Ascending aorta (tissue), 2 donors: Measurements from ENCODE around the gene GRAMD4. TPM values are rescaled to one million over a fixed set of nuclear protein-coding genes. Genes with fewer than 3 reads are reported as not detected.

Experiments used
- DNase-seq, 2 donors: peaks; one replicate each; pipeline ENCODE4 v3.0.0-alpha.2; 2019; ENCODE audit warnings: low spot score in 2 of 2
- H3K27ac ChIP-seq, 2 donors: fragments of 200-600 bp; sonication (generic); one replicate each; pipeline ENCODE4 v1.5.1; 2016 to 2017; ENCODE audit warnings: mild to moderate bottlenecking in 1 of 2
- H3K27me3 ChIP-seq: fragments of 200-600 bp; sonication (generic); one replicate; pipeline ENCODE4 v1.5.1; 2017
- H3K36me3 ChIP-seq, 2 donors: fragments of 200-600 bp; sonication (generic); one replicate each; pipeline ENCODE4 v1.5.1; 2016
- H3K4me1 ChIP-seq, 2 donors: fragments of 200-600 bp; sonication (generic); one replicate each; pipeline ENCODE4 v1.5.1; 2016 to 2017; ENCODE audit warnings: mild to moderate bottlenecking in 1 of 2
- H3K4me3 ChIP-seq, 2 donors: fragments of 200-600 bp; sonication (generic); one replicate each; pipeline ENCODE4 v1.5.1; 2016 to 2017; ENCODE audit warnings: mild to moderate bottlenecking in 1 of 2
- H3K9me3 ChIP-seq, 2 donors: fragments of 200-600 bp; sonication (generic); one replicate each; pipeline ENCODE4 v1.5.1; 2016
- intact Hi-C: fragments of 100-400 bp; cut with DNase I; formaldehyde crosslinking; loops from one replicate; pipeline ENCODE4 v1.15.1; 2023
- total RNA-seq: library from RNA; depleted of rRNA; stranded (reverse); fragments of >200 nt; gene quantifications from one replicate; pipeline ENCODE4 v1.1.0, GENCODE V29; 2016
- TF ChIP-seq, protein P1 (sequence below), 3 experiments: fragments of 200-600 bp in 2 of 3; fragments of 450-650 bp in 1 of 3; sonication (generic) in 2 of 3; IDR thresholded peaks; one replicate each; pipeline ENCODE4 v1.5.1; 2016 to 2019; ENCODE audit warnings: antibody characterized with exemption in 3 of 3, mild to moderate bottlenecking in 1 of 3, moderate library complexity in 1 of 3

GRAMD4 gene
- total RNA-seq, 1 donor from 2014 or later, result 20.2 TPM

DNA sequence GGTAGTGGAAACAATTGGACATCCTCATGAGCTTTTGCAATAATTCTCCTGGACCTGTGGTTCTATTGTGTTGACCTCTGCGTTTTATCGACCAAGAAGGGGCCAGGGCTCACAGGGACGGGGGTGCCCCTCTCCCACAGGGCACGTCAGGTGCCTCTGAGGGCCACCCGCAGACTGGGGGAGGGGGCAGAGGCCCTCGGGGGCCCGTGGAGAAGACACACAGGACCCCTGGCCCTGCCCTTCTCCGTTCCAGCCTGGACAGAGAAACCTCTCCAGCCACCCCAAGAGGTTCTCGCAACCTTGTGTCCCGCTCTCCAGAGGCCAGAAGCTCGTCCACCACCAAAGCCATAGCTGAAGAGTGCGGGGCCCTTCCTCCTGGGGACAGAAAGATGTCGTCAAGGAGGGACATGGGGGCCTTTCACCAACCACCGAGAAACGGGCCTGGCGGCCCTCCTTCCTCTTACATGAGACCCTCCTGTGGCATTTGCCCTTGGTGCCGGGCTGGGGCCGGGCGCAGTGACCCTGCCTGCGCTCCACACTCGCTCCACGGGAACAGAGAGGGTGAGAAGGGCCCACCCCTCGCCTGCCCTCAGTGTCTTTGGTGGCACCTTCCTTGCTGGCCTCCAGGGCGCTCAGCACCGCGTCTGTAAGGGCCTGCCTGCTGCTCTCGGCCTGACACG is 57.3 kb downstream of the GRAMD4 start:
- no peak overlapping the region for H3K4me3 ChIP-seq
- intact Hi-C loops, result no loop called here
- H3K36me3 ChIP-seq, result peaks cover 2 to 9% of the 10 kb centered on the region in 2 donors
- no peaks in the 10 kb centered on the region for H3K9me3 ChIP-seq
- no peak for DNase-seq
- TF ChIP-seq, protein P1, sequence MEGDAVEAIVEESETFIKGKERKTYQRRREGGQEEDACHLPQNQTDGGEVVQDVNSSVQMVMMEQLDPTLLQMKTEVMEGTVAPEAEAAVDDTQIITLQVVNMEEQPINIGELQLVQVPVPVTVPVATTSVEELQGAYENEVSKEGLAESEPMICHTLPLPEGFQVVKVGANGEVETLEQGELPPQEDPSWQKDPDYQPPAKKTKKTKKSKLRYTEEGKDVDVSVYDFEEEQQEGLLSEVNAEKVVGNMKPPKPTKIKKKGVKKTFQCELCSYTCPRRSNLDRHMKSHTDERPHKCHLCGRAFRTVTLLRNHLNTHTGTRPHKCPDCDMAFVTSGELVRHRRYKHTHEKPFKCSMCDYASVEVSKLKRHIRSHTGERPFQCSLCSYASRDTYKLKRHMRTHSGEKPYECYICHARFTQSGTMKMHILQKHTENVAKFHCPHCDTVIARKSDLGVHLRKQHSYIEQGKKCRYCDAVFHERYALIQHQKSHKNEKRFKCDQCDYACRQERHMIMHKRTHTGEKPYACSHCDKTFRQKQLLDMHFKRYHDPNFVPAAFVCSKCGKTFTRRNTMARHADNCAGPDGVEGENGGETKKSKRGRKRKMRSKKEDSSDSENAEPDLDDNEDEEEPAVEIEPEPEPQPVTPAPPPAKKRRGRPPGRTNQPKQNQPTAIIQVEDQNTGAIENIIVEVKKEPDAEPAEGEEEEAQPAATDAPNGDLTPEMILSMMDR (IDR thresholded peaks at IDR 0.05), result no peak
- H3K27me3 ChIP-seq, result no peaks in the 10 kb centered on the region
- H3K4me1 ChIP-seq, result peaks cover 0 to 10% of the 10 kb centered on the region in 2 donors
- no peak overlapping the region for H3K27ac ChIP-seq

DNA sequence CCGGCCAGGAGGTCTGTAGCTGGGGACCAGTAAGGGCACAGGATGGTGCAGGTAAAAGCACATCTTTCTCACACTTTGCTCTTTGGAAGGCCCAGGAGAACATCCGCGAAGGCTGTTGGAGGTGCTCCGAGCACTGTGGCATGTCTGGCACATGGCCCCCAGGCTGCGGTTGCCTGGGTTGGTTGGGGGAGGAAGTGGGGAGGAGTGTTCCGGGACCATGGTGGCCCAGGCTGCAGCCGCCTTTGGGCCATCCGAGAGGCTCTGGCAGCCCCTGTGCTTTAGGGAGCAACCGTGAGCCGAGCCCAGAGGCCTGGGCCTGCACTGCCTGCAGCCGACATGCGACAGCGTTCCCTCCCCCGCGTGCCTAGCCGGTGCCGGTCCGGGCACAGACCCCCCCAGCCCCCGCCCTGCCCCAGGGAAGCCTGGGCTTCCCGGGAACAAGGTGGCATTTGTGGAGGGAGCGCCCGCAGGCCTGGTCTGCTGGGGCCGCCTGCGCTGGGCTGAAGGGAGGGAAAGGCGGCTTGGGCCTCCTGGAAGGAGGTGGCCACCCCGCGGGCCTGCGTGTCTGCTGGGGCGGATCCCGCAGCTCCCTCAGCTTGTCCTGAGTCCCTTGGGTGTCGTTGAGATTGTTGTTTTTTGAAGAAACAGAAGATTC is 57.9 kb downstream of the GRAMD4 start:
- Histone ChIP-seq H3K27ac (no peak overlapping the region), H3K27me3 (no peaks in the 10 kb centered on the region), H3K36me3 (peaks cover 2 to 4% of the 10 kb centered on the region in 2 donors), H3K9me3 (no peaks in the 10 kb centered on the region), H3K4me1 (peaks cover 0 to 10% of the 10 kb centered on the region in 2 donors), H3K4me3 (no peak overlapping the region)
- TF ChIP-seq, protein P1 (IDR thresholded peaks at IDR 0.05), result no peak
- DNase-seq, result no peak
- intact Hi-C loops, result no loop called here

DNA sequence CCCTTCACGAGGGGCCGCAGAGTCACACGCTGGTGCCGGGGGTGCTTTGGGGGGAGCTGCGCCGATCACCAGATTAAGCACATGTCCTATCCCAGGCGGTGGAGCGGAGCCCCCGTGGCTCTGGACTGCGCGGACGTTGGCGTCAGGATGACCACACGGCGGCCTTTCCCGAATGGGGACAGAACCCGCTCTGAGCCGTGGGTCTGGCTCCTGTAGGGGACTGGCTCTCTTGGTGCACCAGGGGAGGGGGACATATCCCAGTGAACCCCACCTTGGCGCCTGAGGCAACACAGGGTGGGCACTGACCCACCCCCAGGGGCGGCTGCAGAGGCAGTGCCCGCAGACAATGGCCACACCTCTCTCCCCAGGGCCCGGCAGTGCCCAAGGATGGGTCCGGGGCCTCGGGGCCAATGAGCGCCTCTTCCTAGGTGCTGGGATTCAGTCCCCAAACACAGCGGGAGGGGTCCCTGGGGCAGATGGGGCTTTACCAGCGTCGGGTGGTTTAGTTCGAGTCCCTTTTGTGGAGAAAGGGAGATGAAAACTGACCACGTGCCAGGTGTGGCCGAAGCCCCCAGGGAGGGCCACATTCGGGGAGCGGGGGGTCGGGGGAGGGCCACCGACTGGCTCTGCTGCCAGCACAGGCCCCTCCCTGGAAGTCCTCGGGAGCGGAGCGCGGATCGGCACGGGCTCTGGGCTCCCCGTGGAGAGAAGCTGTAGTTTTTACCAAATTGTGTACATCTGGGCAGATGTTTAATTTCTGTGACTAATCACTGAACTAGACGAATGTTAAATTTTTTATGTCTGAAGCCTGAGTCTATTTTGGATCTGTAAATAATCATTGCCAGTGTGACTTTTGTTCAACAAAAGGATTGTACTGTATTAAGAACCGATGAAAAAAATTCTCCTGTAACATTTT is 58.9 kb downstream of the GRAMD4 start:
- Histone ChIP-seq H3K9me3 (no peaks in the 10 kb centered on the region), H3K36me3 (peaks cover 0 to 4% of the 10 kb centered on the region in 2 donors), H3K4me1 (peaks cover 0 to 10% of the 10 kb centered on the region in 2 donors), H3K27ac (peak overlapping the region; percentile 59 to 63), H3K4me3 (peak overlapping the region in 1 of 2 donors; percentile 30), H3K27me3 (no peaks in the 10 kb centered on the region)
- TF ChIP-seq, protein P1 (IDR thresholded peaks at IDR 0.05), result no peak
- intact Hi-C loops, result no loop called here
- DNase-seq, result no peak

DNA sequence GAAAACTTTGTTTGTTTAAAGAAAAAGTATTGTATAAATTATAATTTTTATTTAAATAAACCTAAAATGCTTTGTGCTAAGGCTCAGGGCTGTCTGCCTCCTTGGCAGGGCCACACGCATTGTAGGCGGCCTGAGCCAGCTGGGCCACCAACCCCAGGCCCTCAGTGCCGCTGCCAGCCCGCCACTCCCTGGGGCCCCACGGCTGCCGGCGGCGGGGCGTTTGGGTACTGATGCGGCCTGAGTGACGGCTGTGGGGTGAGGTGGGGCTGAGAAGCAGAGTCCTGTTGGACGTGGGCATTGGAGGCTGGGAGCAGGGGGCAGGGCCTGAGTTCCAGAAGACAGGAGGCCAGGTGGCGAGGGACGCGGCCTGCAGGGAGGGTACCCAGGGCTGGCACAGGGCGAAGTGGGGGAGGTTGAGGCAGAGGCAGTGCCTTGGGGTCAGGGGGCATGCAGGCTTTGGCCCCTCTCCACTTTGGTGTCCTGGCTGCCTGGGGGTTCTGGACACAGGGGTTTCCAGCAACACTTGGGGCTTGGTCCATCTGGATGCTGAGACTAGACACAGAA is 59.6 kb downstream of the GRAMD4 start:
- Histone ChIP-seq H3K36me3 (peaks cover 0 to 6% of the 10 kb centered on the region in 2 donors), H3K27ac (peak overlapping the region; percentile 59 to 63), H3K27me3 (no peaks in the 10 kb centered on the region), H3K4me3 (peak overlapping the region in 1 of 2 donors; percentile 30), H3K4me1 (peaks cover 0 to 10% of the 10 kb centered on the region in 2 donors), H3K9me3 (no peaks in the 10 kb centered on the region)
- TF ChIP-seq, protein P1 (IDR thresholded peaks at IDR 0.05), result no peak
- intact Hi-C loops, result no loop called here
- DNase-seq, result peak in 1 of 2 donors; percentile 71

DNA sequence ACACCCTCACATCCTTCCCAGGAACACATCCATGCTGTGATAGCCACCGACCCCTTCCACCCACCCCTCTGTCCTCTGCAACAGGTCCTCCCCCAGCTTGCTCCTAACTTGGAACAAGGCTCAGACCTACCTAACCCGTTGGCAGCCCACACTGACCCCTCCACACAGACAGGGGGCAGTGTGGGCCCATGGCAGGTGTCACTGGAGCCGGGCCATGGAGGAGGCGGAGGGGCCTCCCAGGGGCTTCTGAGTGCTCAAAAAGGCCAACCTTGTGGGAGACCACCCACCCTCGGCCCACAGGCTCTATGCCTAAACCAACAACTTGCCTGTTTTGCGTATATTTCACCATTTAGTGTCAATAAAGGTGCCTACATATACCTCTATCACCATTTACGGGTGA is 60.8 kb downstream of the GRAMD4 start:
- TF ChIP-seq, protein P1 (IDR thresholded peaks at IDR 0.05), result peak in 1 of 3 experiments; percentile 6
- no peaks in the 10 kb centered on the region for H3K9me3 ChIP-seq
- H3K27me3 ChIP-seq, result no peaks in the 10 kb centered on the region
- H3K4me1 ChIP-seq, result peaks cover 0 to 10% of the 10 kb centered on the region in 2 donors
- H3K36me3 ChIP-seq, result peaks cover 7 to 8% of the 10 kb centered on the region in 2 donors
- no peak overlapping the region for H3K4me3 ChIP-seq
- no peak overlapping the region for H3K27ac ChIP-seq
- no peak for DNase-seq
- intact Hi-C loops, result no loop called here
